Inflammatory macrophage treated with lipopolysaccharide for 4 hours (primary cell): ENCODE results near the gene MAP2K5.

Experiments used
- DNase-seq: peaks from one replicate; pipeline ENCODE4 v3.0.0-alpha.2; 2020

The MAP2K5 gene

GRCh38 chr15:67845974-67846373, 303.5 kb downstream of the MAP2K5 start:
- no peak for DNase-seq

GRCh38 chr15:67849538-67849937, 307.0 kb downstream of the MAP2K5 start:
- no peak for DNase-seq

- no peak for DNase-seq
Observed at GRCh38 chr15:67850336-67850735, 307.8 kb downstream of the MAP2K5 start.

GRCh38 chr15:67850994-67851571, 308.6 kb downstream of the MAP2K5 start:
- DNase-seq, result peak; percentile 87

GRCh38 chr15:67852418-67852817, 309.9 kb downstream of the MAP2K5 start:
- no peak for DNase-seq

- no peak for DNase-seq
Observed at GRCh38 chr15:67853454-67853853, 311.0 kb downstream of the MAP2K5 start.

- DNase-seq, result no peak
Observed at GRCh38 chr15:67854358-67854757, 311.9 kb downstream of the MAP2K5 start.

GRCh38 chr15:67855842-67856241, 313.3 kb downstream of the MAP2K5 start:
- DNase-seq, result no peak
